Thyroid gland (tissue), 4 donors: Measurements from ENCODE around the gene IQGAP1. TPM values are rescaled to one million over a fixed set of nuclear protein-coding genes. Genes with fewer than 3 reads are reported as not detected.

Experiments used
- DNase-seq, 2 donors: peaks; one replicate each; pipeline ENCODE4 v3.0.0-alpha.2; 2019
- H3K27ac ChIP-seq, 3 donors: fragments of 200-600 bp; sonication (generic); 1 replicate in 2 of 3; 2 replicates in 1 of 3; pipeline ENCODE4 v1.5.1; 2016 to 2019; ENCODE audit warnings: mild to moderate bottlenecking in 1 of 3, moderate library complexity in 1 of 3
- H3K27me3 ChIP-seq: fragments of 200-600 bp; sonication (generic); one replicate; pipeline ENCODE4 v1.5.1; 2019
- H3K36me3 ChIP-seq, 2 donors: fragments of 200-600 bp; sonication (generic); one replicate each; pipeline ENCODE4 v1.5.1; 2016 to 2019
- H3K4me1 ChIP-seq, 2 donors: fragments of 200-600 bp; sonication (generic); one replicate each; pipeline ENCODE4 v1.5.1; 2017 to 2019
- H3K4me3 ChIP-seq, 3 donors: fragments of 200-600 bp; sonication (generic); replicated peaks in 1 of 3; 1 replicate in 2 of 3; 2 replicates in 1 of 3; pipeline ENCODE4 v1.5.1; 2016; ENCODE audit warnings: mild to moderate bottlenecking in 1 of 3
- H3K9me3 ChIP-seq: fragments of 200-600 bp; sonication (generic); one replicate; pipeline ENCODE4 v1.5.1; 2017
- CTCF ChIP-seq, 6 experiments: fragments of 200-600 bp in 3 of 6; fragments of 450-650 bp in 3 of 6; sonication (generic) in 3 of 6; IDR thresholded peaks; one replicate each; pipeline ENCODE4 v1.5.1; 2016 to 2019; ENCODE audit warnings: antibody characterized with exemption in 6 of 6, mild to moderate bottlenecking in 2 of 6, inconsistent platforms in 1 of 6, moderate library complexity in 1 of 6
- POLR2A ChIP-seq, 2 donors: fragments of 450-650 bp; IDR thresholded peaks; one replicate each; pipeline ENCODE4 v1.6.1; 2017; ENCODE audit warnings: antibody characterized with exemption in 2 of 2, mild to moderate bottlenecking in 2 of 2, moderate library complexity in 1 of 2
- WGBS, 2 donors: methylation state at CpG; one replicate each; pipeline ENCODE4 v1.1.5; 2017; 5-methylcytosine and 5-hydroxymethylcytosine counted together
- intact Hi-C: fragments of 100-400 bp; cut with DNase I; formaldehyde crosslinking; loops from one replicate; pipeline ENCODE4 v1.15.1; 2023
- total RNA-seq, 4 donors: library from RNA; depleted of rRNA; stranded (reverse); fragments of >200 nt; gene quantifications; one replicate each; pipeline ENCODE4 v1.2.3, GENCODE V29; 2016

IQGAP1 gene
- total RNA-seq, 4 donors from 2014 or later, result 222 to 290 (median 247) TPM

DNA sequence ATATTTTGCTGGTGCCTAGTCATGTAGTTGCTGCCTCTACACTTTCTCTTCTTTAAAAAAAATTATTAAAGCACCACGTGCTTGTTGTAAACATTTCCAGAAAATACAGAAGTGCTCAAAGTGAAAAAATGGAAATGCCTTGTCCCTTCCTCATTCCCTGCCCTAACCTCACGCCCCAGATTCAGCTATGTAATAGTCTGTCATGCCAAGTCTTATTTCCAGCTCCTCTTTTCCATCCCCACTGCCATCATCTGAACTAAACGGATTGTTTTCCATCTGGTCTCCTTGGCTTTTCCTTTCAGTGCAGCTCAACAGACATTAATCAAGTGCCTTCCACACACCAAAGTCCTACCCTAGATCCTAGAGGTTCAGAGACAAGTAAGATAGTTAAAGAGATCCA, 20.5 kb upstream of the IQGAP1 start:
- H3K9me3 ChIP-seq, result no peaks in the 10 kb centered on the region
- intact Hi-C loops, result no loop called here
- no peaks in the 10 kb centered on the region for H3K4me1 ChIP-seq
- no peak overlapping the region for H3K27ac ChIP-seq
- WGBS, 2 donors, result 69 to 74% methylated on average over 3 of the region's 3 CpGs
- no peaks in the 10 kb centered on the region for H3K36me3 ChIP-seq
- H3K27me3 ChIP-seq, result no peaks in the 10 kb centered on the region
- H3K4me3 ChIP-seq, result no peak overlapping the region
- no peak for DNase-seq
- TF ChIP-seq POLR2A (IDR thresholded peaks at IDR 0.05), result no peak
- TF ChIP-seq CTCF (IDR thresholded peaks at IDR 0.05), result no peak

DNA sequence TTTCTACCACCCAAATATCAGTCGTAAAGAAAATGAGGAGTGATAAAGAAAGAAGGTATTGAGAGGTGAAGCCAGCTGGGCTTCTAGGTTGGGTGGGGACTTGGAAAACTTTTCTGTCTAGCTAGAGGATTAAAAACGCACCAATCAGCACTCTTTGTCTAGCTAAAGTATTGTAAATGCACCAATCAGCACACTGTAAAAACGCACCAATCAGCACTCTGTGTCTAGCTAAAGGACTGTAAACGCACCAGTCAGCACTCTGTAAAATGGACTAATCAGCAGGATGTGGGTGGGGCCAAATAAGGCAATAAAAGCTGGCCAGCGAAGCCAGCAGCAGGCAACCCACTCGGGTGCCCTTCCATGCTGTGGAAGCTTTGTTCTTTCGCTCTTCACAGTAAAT, 13.0 kb upstream of the IQGAP1 start:
- WGBS, 2 donors, result 96 to 100% methylated on average over 7 of the region's 7 CpGs
- no peaks in the 10 kb centered on the region for H3K9me3 ChIP-seq

DNA sequence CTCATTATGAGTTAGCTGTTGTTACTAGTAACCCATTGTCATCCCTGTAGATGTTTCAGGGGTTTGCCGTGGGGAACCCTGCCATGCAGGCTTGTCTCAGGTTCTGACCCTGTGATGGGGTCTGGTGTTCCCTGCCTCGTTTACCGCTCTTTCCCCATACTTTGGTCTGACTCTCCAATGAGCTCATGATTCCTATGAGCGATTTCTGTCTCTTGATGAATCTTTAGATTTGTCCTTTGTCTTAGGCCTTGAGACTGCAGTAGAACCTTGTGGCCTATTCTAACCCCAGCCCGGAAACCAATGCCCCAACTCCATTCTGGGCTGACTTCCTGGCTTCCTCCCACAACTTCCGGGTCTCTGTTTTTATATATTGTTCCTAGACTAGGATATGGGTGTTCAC, 11.3 kb upstream of the IQGAP1 start:
- no peaks in the 10 kb centered on the region for H3K27me3 ChIP-seq
- no peak overlapping the region for H3K27ac ChIP-seq
- WGBS, 2 donors, result 75 to 80% methylated on average over 6 of the region's 6 CpGs
- no peak for DNase-seq
- intact Hi-C loops, result no loop called here
- no peaks in the 10 kb centered on the region for H3K36me3 ChIP-seq
- no peaks in the 10 kb centered on the region for H3K9me3 ChIP-seq
- H3K4me3 ChIP-seq, result no peak overlapping the region
- H3K4me1 ChIP-seq, result no peaks in the 10 kb centered on the region
- TF ChIP-seq POLR2A (IDR thresholded peaks at IDR 0.05) (no peak), CTCF (IDR thresholded peaks at IDR 0.05) (no peak)

More for the DNA sequence above, 13.0 kb upstream of the IQGAP1 start:
- H3K4me3 ChIP-seq, result no peak overlapping the region
- no peaks in the 10 kb centered on the region for H3K36me3 ChIP-seq
- H3K27me3 ChIP-seq, result no peaks in the 10 kb centered on the region
- DNase-seq, result no peak
- H3K27ac ChIP-seq, result no peak overlapping the region
- no peaks in the 10 kb centered on the region for H3K4me1 ChIP-seq
- intact Hi-C loops, result no loop called here
- TF ChIP-seq POLR2A (IDR thresholded peaks at IDR 0.05) (no peak), CTCF (IDR thresholded peaks at IDR 0.05) (no peak)

DNA sequence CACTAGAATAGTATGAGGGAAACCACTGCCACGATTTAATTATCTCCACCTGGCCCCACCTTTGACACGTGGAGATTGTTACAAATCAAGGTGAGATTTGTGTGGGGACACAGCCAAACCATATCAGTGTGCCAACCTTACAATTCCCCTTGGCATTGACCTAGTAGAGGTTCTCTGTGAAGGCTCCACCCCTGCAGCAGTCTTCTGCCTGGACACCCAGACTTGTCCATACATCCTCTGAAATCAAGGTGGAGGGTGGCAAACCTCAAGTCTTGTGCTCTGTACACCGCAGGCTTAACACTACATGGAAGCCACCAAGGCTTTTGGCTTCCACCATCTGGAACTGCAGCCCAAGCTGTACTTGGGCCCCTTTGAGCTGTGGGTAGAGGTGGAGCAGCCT, 8.8 kb upstream of the IQGAP1 start:
- H3K27ac ChIP-seq, result no peak overlapping the region
- H3K36me3 ChIP-seq, result no peaks in the 10 kb centered on the region
- no peak for TF ChIP-seq CTCF (IDR thresholded peaks at IDR 0.05)
- no peak for TF ChIP-seq POLR2A (IDR thresholded peaks at IDR 0.05)
- H3K27me3 ChIP-seq, result no peaks in the 10 kb centered on the region
- WGBS, 2 donors, result 90 to 98% methylated on average over 3 of the region's 3 CpGs
- DNase-seq, result no peak
- no peaks in the 10 kb centered on the region for H3K4me1 ChIP-seq
- H3K9me3 ChIP-seq, result no peaks in the 10 kb centered on the region
- intact Hi-C loops, result no loop called here
- H3K4me3 ChIP-seq, result no peak overlapping the region

DNA sequence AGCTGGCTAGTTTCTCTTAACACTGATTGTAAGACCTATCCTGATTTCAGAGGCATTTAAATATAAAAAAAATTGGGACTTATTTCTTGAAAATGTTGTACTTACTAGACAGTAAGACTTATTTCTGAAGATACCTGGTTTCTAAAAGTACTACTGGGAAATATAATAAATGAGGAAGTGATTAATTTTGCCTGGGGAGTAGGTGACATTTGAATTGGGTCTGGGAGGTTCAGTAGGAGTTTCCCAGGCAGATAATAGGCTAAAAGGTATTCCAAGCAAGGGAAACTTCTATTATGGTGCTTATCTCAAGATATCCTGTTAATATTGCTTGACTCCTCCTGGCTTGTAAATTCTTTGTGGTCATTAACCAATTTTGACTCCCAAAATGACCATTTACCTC, 6.5 kb upstream of the IQGAP1 start:
- TF ChIP-seq POLR2A (IDR thresholded peaks at IDR 0.05) (no peak), CTCF (IDR thresholded peaks at IDR 0.05) (no peak)
- no peak for DNase-seq
- intact Hi-C loops, result loop anchor here (10.0 kb wide), 2 partner anchors 57 to 93 kb away; no protein-coding TSS in a partner anchor
- H3K4me1 ChIP-seq, result no peaks in the 10 kb centered on the region
- H3K4me3 ChIP-seq, result no peak overlapping the region
- H3K36me3 ChIP-seq, result no peaks in the 10 kb centered on the region
- H3K27me3 ChIP-seq, result no peaks in the 10 kb centered on the region
- H3K27ac ChIP-seq, result no peak overlapping the region
- H3K9me3 ChIP-seq, result no peaks in the 10 kb centered on the region
